ENCODE data around the gene ATF7IP2.
"Not testable (repeated sequence)": the region's sequence is repeated elsewhere in the genome, so short reads cannot be mapped to it uniquely, and the experiment has no call there.

Gene ATF7IP2

GRCh38 chr16:10465821-10466220 lies 80.0 kb downstream of the ATF7IP2 start:
- no peak for DNase-seq

DNA sequence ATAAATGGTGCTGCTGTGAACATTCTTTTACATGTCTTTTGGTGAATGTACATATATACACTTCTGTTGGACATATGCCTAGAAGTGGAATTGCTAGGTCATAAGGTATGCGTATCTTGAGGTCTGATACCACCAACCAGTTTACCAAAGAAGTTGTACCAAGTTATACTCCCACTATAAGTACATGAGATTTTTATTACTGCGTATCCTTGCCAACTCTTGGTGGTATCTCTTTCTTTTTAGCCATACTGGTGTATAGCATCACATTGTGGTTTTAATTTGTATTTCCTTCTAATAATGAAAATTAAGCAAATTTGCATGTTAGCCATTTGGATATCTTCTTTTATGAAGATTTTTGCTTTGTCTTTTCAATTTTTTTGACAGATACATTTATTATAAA lies 80.5 kb downstream of the ATF7IP2 start:
- DNase-seq, result no peak

DNA sequence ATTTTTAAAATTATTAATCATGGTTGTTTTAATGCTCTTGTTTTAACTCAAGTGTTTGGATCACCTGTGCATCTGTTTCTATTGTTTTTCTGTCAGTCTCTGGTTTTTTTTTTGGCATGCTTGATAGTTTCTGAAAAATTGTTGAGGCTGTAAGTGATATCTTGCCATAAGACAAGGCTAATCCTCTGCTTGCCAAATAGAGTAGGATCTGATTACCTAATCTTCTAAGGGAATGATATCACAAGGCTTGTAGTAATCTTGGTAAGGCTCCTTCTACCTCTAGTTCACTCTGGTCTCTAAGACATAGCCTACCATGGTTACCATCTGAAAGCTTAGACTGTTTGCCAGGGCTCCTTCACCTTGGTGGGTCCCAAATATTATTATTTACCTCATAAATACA lies 81.0 kb downstream of the ATF7IP2 start:
- DNase-seq, result no peak

GRCh38 chr16:10476636-10477035 lies 90.8 kb downstream of the ATF7IP2 start:
- not testable (repeated sequence) for DNase-seq

DNA sequence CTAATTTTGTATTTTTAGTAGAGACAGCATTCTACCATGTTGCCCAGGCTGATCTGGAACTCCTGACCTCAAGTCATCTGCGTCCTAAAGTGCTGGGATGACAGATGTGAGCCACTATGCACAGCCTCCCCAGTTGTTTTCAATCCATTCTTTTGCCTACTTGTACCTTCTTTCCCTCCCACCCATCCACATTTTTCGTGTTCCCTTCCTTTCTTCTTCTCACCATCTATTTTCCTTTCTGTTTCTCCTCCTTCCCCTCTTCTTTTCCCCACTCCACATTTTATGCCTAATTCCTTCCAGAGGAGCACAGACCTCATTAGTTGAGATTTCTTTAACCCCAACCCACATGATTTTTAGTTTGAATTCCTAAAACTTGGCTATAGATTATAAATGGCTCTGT lies 94.3 kb downstream of the ATF7IP2 start:
- DNase-seq, result no peak

DNA sequence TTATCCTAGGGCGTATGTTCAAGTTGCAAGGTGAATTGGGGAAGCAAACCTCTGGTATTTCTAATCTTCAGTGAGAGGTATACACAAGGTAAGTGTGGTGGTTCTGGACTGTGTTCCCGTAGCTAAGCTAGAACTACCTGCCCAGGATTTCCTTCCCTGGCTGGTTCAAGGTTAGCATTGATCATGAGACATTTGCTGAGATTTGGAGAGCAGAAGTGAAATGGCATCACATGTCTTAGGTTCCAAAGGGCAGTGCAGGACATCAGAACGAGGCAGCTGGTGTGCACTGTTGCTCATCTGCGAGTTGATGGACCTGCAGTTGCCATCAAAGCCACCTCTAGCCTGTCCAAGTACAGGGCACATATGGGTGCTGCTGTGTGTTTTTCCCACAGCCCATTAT lies 99.3 kb downstream of the ATF7IP2 start:
- DNase-seq, result no peak

DNA sequence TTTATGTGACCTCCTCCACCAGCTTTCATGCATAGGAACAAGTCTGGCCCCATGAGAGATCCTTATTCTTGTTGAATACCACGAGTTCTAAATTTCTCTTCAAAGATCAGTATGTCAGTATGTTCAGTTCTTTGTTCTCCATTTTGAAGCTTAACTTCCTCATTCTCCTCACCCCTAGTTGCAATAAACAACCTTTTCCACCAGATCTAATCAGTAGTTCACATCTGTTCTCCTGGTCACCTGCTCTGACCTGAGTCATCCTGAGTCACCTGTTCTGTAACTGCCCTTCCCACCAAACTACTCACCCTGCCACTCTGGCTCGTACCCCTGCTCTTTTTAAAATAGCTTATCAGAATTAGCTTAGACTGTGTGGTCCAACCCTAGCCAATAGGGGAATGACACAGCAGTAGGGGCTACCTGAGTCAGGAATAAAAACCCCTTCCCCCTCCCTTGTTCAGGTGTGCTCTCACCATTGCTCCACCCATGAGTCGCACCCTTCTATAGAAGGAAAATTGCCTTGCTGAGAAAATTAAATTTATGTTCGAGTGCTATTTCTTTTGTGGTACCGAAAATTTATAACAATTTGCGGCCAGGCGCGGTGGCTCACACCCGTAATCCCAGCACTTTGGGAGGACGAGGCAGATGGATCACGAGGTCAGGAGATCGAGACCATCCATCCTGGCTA lies 100.0 kb downstream of the ATF7IP2 start:
- no peak for DNase-seq

GRCh38 chr16:10490141-10490540 lies 104.3 kb downstream of the ATF7IP2 start:
- DNase-seq, result no peak

- DNase-seq, result no peak
Observed at GRCh38 chr16:10493276-10493675, 107.4 kb downstream of the ATF7IP2 start.

DNA sequence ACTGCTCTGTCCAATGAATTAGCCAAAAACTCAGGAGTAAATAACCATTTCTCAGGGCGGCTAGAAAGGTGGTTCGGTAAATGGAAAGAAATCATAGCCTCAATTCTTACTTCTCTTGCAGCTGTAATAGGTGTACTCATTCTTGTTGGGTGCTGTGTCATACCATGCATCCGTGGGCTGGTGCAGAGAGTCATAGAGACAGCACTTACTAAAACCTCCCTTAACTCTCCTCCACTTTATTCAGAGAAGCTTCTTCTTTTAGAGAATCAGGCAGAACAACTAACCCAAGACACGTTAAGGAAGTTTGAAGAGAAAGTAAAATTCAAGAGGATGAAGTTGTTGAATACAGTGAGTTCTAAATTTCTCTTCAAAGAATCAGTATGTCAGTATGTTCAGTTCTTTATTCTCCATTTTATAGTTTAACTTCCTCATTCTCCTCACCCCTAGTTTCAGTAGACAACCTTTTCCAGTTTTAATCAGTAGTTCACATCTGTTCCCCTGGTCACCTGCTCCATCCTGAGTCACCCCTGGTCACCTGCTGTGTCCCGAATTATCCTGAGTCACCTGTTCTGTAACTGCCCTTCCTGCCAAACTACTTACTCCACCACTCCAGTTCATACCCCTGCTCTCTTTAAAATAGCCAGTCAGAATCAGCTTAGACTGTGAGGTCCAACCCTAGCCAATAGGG lies 108.6 kb downstream of the ATF7IP2 start:
- no peak for DNase-seq

DNA sequence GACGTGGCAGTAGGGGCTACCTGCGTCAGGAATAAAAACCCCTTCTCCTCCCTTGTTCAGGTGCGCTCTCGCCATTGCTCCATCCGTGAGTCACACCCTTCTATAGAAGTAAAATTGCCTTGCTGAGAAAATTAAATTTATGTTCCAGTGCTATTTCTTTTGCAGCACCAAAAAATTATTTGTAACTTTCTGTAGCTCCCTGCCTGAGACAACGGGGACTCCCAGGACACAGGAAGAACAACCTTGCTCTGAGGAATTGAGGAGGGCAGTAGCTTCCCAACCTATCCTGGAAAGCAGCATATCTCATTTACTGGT lies 109.1 kb downstream of the ATF7IP2 start:
- no peak for DNase-seq

DNA sequence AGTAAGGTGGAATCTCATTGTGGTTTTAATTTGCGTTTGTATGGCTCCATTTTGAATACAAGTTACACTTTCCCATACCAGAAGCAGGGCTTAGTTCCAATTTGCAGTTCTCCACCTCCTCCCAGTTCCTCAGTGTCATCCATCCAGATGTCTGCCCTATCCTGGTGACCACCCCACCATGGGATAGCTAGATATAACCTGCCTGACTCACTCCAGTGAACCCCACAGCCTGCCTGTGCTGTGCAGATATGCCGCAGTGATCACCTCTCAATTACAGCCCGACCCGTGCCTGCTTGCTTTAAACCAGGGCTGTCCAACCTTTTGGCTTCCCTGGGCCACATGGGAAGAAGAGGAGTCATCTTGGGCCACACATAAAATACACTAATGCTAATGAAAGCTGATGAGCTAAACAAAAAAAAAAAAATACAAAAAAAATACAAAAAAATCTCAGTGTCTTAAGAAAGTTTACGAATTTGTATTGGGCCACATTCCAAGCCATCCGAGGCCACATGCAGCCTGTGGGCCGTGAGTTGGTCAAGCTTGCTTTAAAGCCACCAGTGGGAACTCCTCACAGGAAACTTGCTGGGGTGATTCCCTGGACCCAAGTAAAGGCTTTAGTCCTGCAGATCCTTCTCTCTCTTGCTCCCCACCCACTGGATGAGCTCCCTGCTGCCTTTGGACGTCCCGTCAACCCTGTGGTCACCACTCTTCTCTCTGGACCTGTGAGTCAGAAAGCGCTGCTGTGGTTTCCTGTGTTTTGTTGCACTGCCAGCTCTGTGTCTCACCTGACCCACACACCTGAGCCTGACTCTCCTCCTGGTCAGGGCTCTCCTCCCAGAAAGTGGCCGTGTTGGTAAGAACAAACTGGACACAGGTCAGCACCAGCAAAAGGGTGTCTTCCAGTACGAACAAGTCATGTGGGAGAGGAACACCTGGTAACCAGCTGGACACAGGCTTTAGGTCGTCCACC lies 111.6 kb downstream of the ATF7IP2 start:
- DNase-seq, result no peak

DNA sequence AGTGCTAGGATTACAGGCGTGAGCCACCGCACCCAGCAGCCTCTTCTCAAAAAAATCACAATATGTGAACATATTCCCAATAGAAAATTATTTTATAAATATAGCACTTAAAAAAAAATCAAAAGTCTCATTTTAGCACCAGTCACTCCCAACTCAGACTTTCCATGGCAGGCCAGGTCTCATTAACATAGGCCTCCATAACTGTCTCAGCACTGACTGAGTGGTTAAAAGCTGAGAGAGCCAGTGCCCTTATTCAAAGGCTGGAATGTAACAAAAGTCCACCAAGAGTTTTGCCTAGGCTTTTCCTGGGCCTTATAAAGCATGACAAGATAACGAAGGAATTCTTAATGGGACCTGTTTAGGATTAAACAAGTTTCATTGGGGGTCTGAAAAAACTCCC lies 114.7 kb downstream of the ATF7IP2 start:
- no peak for DNase-seq

- DNase-seq, result no peak
Observed at GRCh38 chr16:10501016-10501607, 115.3 kb downstream of the ATF7IP2 start.

DNA sequence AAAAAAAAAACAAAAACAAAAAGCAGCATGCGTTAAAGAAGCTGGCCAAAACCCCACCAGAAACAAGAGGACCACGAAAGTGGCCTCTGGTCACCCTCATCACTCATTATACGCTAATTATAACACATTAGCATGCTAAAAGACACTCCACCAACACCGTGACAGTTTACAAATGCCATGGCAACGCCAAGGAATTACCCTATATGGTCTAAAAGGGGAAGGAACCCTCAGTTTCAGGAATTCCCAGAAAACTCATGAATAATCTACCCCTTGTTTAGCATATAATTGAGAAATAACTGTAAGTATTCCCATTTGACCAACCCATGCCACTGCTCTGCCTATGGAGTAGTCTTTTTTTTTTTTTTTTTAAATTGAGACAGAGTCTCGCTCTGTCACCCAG lies 116.9 kb downstream of the ATF7IP2 start:
- no peak for DNase-seq

- DNase-seq, result no peak
Observed at GRCh38 chr16:10504404-10504885, 118.6 kb downstream of the ATF7IP2 start.

DNA sequence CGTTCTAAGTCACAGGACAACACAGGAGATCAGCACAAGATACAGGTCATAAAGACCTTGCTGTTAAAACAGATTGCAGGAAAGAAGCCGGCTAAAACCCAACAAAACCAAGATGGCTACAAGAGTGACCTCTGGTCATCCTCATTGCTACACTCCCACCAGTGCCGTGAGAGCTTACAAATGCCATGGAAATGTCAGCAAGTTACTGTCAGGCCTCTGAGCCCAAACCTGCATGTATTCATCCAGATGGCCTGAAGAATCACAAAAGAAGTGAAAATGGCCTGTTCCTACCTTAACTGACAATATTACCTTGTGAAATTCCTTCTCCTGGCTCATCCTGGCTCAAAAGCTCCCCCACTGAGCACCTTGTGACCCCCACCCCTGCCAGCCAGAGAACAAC lies 119.4 kb downstream of the ATF7IP2 start:
- not testable (repeated sequence) for DNase-seq

- peak; percentile 9 for DNase-seq
Observed at GRCh38 chr16:10509534-10510025, 123.7 kb downstream of the ATF7IP2 start.

- no peak for DNase-seq
Observed at GRCh38 chr16:10510279-10510678, 124.4 kb downstream of the ATF7IP2 start.

- DNase-seq, result no peak
Observed at GRCh38 chr16:10511829-10512228, 126.0 kb downstream of the ATF7IP2 start.

DNA sequence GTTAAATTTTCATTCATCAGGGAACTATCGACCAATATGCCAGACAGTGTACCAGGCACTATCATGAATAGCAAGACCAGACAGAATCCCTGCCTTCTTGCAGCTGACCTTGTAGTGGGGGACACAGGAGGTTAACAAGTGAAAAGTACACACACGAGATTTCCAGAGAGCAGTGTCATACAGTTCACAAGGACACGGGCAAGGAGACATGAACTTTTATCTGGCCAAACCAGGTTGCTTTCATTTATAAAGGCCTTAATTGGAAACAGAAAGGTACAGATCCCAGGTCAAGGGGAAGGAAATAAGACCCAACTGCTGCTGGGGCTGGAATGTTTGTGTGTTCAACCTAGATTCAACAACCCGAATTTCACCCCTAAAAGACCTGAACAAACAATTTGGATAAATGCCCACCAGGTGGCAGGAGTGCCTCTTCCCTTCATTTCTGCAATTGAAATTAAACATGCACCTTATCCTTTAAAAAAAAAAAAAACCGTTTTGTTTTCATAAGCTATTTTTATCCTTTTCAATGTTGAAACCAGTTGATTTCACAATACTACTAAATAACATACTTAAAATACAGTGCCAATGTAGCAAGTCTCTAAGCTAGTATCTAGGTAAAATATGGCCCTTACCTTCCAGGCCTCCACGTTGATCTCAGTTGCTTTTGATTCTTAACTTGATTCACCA lies 128.7 kb downstream of the ATF7IP2 start:
- no peak for DNase-seq

DNA sequence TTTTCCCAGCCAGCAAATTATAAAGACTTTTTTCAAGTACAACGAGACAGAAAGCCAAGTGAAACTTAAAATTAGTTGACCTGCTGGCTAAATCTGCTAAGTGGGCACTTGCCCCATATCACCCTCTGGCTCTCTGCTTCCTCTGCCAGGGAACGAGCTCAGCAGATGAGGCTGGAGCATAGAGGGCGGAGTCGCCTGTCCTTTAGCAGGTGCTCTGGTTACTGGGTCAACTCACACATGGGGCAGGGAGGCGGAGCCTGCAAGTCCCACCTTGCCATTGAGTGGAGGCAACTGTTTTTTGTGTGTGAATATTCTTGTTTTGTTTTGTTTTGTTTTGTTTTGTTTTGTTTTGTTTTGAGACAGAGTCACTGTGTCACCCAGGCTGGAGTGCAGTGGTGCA lies 132.0 kb downstream of the ATF7IP2 start:
- DNase-seq, result no peak
